SIG-M5 treated with dmso at 0.1 percent for 504 hours (cell line): ENCODE results near the gene SLC36A2.
A peak's percentile ranks its signal among the peaks of the same experiment; 100 is the strongest.
"Not testable (repeated sequence)": the region's sequence is repeated elsewhere in the genome, so short reads cannot be mapped to it uniquely, and the experiment has no call there.

Experiments
- DNase-seq: peaks from one replicate; lab custom pipeline; 2025; ENCODE audit not compliant: unreplicated experiment; lab: John Stamatoyannopoulos, UW

The SLC36A2 gene

DNA sequence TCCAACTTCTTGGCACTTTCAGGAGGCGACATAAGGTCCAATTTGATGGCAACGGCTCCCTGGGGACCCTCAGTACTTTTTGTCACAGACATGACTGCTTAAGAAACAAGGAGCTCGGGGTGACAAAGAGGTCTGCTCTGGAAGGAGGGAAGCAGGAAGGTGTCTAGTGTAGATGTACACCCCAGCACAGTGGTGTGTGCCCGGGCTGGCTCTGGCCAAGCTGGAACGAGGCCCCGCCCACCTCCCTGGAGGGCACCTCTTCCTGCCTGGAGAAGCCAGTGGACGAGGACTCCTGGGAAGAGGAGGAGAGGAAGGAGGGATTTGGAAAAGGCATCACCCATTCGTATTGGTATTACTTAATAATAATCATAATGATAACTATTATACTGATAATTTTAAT, at the start of gene SLC36A2:
SLC36A2 (minus strand) TSS at position 191 of the 400 bp plus-strand sequence; CDS start at position 92, 99 bp downstream.
- DNase-seq = no peak

DNA sequence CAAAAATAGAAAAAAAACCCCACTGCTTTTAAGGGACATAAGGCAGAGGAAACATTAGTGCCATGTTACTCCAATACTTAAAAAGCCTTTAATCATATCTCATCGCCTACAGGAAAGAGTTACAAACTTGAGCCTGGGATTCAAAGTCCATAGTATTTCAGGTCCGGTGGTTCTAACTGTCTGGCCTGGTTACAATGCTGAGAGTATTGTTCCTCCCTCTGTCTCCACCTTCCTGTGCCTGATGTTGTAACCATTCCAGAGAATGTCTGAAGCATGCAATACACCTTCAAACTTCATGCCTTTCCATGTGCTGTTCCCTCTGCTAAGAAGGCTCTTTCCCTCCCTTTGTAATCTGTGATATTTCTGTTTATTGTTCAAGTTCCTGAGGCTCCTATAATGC, 41.6 kb upstream of the SLC36A2 start:
- no peak for DNase-seq

DNA sequence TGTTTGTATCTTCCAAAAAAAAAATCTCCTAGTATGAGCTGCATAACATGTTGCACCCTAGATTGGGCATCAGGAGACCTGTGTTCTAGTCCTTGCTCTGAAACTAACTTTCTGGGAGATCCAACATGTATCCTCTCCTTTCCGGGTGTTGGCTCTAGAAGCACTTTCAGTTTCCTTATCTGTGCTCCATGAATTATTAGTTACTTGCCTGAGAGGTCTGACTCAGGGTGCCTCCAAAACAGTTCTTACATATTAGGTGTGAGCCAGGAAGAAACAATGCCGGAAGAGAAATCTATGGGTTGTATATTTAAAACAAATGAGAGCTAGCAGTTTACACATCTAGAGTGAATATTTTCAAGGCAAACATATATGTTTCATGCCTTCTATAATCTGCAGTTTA, 36.7 kb upstream of the SLC36A2 start:
- DNase-seq = no peak

DNA sequence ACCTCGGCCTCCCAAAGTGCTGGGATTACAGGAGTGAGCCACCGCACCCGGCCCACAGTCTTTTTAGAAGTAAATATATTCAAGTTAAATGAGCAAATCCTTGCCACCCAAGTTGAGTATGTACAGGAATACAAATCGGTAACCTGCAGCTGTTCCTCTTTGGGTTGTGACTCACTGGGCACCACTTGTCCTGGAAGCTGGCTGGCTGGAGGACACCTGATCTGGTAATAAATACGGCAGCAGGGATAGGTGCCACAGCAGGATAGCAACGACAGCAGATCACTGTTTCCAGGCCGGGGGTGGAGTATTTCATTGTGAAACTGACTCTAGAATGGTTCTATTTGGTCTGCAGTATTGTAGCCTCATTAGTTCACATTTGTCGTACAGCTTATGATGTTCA, 35.7 kb upstream of the SLC36A2 start:
- DNase-seq = no peak

DNA sequence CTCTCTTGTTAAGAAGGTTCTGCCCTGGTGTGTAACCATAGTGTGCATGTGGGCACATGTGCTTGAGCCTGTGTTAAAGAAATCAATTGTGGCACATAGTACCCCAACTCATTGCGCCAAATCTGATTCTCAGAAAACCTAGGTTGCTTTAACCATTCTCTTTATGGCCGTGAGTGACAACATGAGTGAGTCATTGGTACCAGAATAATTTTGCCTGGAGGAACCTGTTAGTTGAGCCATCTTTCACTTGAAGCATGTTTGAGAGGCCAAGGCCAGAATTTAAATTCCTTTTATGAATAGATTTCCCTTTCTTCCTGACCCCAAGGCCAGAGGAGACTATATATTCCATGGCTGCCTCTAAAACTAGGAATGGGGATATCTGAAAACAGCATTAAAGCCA, 35.2 kb upstream of the SLC36A2 start:
- no peak for DNase-seq

DNA sequence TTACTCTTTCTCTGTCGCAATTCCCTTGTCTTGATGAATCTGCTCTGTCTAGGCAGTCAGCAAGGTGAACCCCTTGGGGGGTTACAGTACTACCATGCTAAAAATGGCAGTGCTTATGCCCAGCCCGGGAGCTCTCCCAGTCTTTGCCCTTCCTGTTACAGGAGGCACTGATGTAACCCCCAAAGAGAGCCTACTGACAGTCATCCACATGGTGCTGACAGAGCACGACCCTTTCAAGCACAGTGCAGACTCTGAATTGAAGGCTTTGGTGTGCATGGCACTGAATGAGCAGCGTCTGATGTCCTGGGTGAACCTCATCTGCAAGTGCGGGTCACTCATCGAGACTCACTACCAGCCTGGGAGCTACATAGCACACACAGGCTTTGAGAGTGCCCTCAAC, 34.5 kb upstream of the SLC36A2 start:
- DNase-seq = no peak

DNA sequence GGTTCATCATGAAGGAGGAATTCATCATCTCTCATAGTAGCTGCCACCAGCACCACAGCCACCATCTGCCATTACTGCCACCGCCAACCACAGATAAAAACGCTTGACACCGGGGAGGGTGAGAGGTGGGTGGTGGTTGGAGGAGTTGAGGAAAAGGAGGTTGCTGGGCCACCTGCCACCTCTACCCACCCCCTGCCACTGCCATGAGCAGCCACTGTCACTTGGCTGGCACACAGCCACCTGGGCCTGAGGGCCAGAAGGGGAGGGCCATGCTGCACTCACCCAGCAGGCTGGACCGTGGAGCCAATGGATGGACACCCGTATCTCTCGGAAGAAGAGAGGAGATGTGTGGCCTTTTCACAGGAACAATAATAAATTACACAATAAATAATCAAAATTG, 31.3 kb upstream of the SLC36A2 start:
- DNase-seq = no peak

DNA sequence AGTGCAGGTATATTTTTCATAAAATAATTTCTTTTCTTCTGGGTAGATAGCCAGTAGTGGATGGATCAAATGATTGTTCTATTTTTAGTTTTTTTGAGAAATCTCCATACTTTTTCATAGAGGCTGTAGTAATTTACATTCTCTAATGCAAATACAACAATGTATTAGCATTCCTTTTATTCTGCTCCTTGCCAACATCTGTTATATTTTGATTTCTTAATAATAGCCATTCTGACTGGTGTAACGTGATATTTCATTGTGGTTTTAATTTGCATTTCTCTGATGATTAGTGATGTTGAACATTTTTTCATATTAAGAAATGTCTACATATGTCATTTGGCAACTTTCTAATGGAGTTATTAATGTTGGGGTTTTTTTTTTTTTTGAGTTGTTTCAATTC, 27.2 kb upstream of the SLC36A2 start:
- DNase-seq = no peak

DNA sequence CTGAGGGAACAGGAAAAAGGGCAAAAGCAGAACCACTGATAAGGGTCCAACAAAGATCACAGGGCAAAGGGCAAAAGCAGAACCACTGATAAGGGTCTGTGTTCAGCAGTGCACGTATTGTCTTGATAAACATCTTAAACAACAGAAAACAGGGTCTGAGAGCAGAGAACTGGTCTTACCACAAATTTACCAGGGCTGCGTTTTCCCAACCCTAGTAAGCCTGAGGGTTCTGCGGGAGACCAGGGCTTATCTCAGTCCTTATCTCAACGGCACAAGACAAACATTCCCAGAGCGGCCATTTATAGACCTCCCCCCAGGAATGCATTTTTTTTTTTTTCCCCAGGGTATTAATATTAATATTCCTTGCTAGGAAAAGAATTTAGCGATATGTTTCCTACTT, 19.7 kb upstream of the SLC36A2 start:
- DNase-seq = not testable (repeated sequence)

DNA sequence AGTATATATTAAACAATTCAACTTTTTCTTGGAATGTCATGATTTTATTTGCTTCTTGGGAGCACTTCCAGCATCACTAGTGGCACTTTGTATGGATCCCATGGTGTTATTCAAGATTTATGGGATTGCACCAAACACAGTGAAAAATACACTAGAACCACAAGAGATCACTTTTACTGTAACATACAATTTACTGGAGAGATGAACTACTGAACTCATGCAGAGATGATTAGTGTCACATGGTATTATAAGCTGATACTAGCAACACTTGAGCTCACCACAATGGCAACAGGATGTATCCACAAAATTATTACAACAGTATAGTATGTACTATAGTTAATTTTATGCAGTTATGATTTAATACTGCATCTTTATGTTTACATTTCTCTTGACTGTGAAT, 16.3 kb upstream of the SLC36A2 start:
- DNase-seq = no peak

DNA sequence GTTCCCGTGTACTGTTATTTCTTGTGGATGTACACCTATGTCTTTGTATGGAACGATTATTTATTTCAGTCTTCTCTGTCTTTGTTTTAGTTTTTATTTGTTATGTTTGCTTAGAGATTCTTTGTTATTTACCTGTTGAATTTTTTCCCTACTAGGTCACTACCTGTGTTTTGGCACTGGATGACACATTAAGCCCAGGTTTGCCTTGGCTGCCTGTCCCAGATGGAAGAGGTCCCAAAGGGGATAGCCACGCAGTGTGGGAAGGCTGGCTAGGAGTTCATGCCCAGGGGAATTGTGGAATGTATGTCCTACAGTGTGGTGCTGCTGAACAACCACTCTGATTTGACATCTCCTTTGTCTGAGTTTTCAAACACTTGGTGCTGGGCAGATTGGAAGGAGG, 15.6 kb upstream of the SLC36A2 start:
- no peak for DNase-seq

DNA sequence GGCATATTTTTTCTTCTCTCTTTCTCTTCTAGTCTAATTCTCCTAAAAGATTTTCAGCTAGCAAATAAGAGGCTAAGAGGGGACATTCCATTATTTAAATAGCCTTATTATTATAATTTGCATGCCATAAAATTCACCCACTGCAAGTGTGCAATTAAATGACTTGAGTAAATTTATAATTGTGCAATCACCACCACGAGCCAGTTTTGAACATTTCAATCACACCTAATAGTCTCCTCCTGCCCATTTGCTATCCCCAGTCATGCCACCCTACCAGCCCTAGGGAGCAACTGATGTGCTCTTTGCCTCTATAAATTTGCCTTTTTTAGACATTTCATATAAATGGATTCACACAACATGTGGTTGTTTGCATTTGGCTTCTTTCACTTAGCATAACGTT, 12.0 kb upstream of the SLC36A2 start:
- DNase-seq = no peak

DNA sequence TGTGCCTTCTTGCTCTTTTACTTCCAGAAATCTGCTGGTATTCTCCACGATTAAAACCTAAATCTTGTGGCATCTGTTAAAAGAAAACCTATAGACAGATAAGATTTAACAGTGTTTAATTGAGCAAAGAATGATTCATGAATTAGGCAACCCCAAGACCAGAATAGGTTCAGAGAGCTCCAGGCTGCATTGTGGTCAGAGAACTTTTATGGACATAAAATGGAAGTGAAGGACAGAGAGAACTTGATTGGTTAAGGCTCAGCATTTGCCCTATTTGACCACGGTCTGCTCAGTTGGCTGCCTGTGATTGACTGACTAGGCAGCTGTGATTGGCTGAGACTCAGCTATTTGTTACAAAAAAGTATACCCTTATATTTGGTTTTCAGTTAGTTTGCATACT, 10.4 kb upstream of the SLC36A2 start:
- peak; percentile 31 for DNase-seq

DNA sequence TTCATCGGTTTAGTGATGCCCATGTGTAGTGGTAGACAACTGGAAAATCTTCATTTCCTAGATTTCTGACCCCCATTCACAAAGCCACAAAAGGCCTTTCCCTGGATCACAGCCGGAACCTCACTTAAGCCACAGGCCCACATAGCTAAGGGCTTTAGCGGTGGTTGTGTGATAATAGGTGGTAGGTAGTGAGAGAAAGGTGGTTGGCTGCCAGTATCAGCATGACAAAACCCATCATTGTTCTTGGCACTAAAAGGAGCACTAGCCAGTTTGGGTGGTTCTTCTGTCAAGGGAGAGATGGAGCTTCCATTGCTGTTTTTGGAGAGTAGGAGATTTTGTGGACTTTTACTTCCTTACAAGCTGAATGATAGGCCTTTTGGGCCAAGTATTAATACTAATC, 9.7 kb upstream of the SLC36A2 start:
- DNase-seq = no peak

DNA sequence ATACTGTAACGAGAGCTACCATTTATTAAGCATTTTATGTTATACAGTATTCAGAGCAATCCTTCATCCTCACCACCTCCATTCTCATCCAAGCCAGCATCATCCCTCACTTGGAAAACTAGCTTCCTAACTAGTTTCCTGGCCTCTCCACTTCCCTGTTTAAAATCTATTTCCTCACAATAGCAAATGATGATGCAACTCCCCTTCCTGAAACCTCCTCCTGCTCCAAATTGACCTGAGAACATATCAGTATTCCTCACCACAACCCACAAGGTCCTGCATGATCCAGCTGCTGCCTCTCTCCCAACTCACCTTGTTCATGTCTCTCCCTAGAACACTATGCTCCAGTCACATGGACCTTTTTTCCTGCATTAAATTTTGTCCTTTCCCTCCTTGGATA, 4.3 kb upstream of the SLC36A2 start:
- DNase-seq = no peak

DNA sequence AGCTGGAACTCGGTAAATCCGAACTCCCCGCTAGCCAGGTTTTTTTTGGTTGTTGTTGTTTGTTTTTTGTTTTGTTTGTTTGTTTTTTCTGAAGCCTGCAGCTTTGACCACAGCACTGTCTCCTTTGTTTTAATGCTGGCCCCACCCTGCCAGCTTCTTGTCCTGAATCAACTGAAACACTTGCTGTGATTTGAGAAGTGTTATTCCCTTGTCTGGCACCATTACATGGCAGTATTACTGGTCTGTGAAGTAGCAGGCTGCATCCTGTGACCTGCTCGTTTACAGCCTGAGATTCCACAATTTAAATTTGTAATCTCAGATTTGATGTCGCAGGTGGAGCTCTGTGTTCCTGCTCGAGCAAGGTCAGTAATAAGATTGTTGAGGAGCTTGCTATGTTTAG, 1.4 kb upstream of the SLC36A2 start:
- no peak for DNase-seq

DNA sequence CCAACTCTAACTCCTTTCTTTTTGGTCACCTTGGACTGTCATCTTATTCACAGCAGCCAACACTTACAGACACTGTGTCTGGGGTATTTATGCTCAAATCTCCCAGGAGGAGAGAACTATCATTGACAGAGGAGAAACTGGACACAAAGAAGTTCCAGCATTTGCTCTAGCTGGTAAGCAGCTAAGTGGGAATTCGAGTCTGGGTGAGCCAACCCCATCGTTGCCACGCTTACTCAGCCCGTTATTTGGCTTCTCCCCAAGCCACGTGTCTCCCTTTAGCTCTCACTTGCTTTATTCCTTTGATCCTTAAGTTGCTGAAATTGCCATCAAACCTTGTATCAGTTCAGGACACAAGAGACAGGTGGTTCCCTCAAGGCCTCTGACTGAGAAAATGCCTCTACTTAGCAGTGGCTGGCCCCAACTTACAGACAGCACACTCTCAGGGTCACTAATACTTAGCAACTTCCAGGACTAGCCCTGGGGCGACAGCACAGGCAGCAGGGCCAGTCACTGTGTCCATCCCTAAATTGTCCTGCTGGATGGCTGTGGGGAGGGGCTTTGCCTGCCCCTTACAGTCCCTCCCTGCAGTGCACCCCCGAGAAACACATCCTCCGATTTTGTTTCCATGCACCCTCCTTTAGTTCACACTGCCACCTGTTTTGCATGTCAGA, 1.4 kb downstream of the SLC36A2 start:
- DNase-seq = no peak

DNA sequence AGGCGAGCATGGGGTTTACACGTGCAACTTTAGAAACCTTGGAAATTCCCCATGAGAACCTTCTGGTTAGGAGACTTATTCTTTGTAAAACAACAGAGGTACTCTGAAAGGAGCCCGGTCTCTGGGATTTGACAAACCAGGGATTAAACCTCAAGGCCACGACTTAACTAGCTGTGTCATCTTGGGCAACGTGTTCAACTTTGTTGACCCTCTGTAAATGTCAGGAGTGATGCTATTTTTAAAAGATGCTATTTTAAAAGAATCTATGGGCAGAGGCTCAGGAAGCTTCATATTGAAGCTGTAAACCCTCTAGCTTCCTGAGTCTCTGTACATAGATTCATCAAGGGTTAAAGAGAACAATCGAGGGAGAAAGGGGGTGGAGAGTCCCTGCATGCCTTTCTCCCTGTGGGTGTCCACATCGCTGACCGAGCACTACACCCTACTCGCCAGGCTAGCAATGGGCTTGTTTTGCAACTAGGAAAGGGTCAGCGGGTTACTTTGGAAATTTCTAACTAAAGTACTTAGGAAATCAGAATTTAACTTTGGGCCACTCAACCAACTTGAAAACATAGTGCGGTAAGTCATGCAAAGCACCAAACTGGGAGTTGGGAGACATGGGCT, 2.1 kb downstream of the SLC36A2 start:
- no peak for DNase-seq

DNA sequence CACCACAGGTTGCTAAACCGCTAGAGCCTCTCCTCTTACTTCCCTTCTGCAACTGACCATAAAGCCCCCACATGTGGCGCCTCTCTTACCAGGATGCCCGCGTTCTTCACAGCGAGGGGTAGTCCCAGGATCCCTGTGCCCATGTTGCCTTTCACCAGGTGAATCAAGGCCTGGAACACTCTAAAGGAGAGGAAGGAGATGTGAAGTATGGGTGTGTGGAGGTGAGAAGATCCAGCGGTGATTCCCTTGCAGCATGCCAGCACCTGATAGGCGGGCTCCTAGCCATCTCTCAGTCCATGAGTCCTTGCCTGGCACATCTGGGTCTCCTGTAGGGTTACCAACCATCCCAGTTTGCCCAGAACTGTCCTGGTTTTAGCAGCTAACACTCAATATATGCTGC, 3.3 kb downstream of the SLC36A2 start:
- DNase-seq = no peak

DNA sequence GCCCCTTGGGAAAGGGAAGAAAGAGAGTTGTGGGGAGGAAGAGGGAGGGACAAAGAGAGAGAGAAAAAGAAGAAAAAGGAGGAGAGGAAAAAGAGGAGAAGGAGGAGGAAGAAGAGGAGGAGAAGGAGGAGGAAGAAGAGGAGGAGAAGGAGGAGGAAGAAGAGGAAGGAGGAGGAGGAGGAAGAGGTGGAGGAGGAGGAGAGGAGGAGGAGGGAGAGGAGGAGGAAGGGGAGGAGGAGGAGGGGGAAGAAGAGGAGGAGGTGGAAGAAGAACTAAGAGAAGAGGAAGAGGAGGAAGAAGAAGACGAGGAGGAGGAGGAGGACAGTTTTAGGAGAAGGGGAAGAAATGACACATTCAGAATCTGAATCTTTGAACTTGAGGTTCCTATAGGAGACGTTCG, 7.4 kb downstream of the SLC36A2 start:
- no peak for DNase-seq

DNA sequence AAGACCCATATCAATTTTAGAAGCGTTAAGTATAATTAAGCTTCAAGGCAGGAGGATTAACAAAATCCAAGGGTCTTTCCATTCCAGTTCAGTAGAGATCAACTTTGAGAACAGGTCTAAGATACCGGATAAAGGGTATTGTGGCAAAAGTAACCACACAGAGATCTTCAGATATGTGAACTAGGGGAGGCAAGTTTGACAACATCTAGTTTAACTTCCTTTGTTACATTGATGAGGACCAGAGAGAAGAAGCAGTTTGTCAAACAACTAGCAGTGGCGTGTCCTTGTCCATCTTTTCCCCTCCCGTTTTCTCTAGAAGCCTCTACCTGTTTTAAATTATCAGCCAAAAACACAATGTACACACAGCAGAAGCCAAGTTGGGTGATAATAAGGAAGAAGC, 8.6 kb downstream of the SLC36A2 start:
- DNase-seq = no peak

DNA sequence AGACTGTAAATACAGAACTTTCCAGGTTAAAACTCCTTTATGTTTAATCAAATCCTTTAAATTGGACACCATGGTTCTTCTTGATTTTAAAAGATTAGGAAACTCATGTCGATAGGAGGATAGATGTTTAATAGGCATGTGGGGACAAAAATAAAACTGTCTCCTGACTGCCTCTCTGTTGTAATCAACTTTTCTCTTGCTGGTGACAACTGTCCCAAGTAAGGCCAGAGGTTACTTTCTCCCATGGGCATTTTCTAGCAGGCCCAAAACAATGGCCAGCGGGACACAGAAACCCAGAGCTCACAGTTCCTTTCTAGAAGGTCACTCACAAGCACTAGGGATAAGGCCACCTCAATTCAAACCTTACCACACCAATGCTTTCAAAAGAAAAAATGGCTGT, 14.5 kb downstream of the SLC36A2 start:
- DNase-seq = no peak

DNA sequence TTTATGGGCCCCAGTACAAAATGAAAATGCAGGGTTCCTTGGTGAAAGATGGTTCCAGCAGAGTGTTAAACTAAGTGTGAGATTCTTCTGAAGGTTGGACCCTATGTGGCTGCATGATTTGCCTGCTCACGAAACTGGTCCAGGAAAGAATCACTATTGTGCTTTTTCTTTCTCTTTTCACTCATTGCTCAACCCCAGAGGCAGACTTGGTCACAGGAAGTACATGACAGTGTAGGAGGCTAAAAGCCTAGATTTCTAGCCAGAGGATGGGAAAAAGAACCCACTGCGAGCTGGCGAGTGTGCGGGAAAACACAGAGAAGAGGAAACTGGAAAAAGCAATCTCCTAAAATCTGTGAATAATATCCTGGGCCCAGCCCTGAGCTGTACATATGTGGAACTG, 18.6 kb downstream of the SLC36A2 start:
- no peak for DNase-seq
